ENCODE measurements around the gene RSRP1. TPM values are rescaled to one million over a fixed set of nuclear protein-coding genes. Genes with fewer than 3 reads are reported as not detected.

The RSRP1 gene
- total and polyA plus RNA-seq, 2 donors (not counting 3 experiments of a cell fraction or from before 2014, with no cell fraction given): 50.5 to 99.4 TPM

DNA sequence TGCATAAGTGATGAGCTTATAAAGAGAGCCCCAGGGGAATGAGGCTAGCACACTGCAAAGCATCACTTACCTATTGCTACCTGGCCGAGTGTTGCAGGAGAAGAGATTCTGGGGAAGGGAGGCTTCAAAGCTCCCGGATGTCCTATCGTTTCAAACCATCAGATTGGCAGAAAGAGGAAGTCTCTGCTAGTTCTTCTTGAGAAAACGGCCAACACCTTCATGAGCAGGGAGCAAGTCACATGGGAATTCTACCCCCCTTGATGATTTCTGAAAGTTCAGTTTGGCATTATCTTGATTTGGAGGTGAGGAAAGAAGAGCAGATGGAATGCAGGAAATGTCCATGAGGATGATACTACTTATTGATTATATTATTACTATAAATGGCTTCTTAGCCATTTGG lies 31.1 kb downstream of the RSRP1 start:
- no peaks in the 10 kb centered on the region for H3K4me1 ChIP-seq (ENCODE audit: control insufficient read depth, extremely low read depth, insufficient read depth, low read length)
- H4K20me1 ChIP-seq (replicated peaks; ENCODE audit: control insufficient read depth, extremely low read depth, insufficient read depth, low read length): no peaks in the 10 kb centered on the region
- DNase-seq (ENCODE audit: low read depth, low spot score) (no peak), FAIRE-seq (no peak)
- H3K9me1 ChIP-seq (replicated peaks; ENCODE audit: control insufficient read depth, extremely low read depth, insufficient read depth, low read length): no peaks in the 10 kb centered on the region
- dilution Hi-C loops (cut with MboI; ENCODE audit: extremely low pct_ligation_motif_present, low sequenced_read_pairs) (no loop called here), intact Hi-C loops (cut with micrococcal nuclease) (no loop called here)
- H3K27ac ChIP-seq (ENCODE audit: insufficient read depth, low read depth, low read length): no peak overlapping the region
- no TSS peak for BruUV-seq (replicated peaks)
- no peak overlapping the region for H2AFZ ChIP-seq (ENCODE audit: low read depth, low read length)
- H3K27me3 ChIP-seq (ENCODE audit: control insufficient read depth in 2 of 2, insufficient read depth in 2 of 2, low read length in 2 of 2): no peaks in the 10 kb centered on the region
- H3K4me2 ChIP-seq (ENCODE audit: insufficient read depth, low read length): no peak overlapping the region
- no peaks in the 10 kb centered on the region for H3K9me3 ChIP-seq (replicated peaks; ENCODE audit: control insufficient read depth, insufficient read depth, low read length)
- ChIA-PET POLR2A (interaction anchor here (1.0 kb wide), 1 partner anchor 31 kb away, joined by 3 read pairs; the partner anchor contains the start of gene RSRP1), CTCF (interaction anchor here (1.2 to 1.8 kb wide), 2 partner anchors 9 to 11 kb away, joined by 3 to 7 read pairs; no protein-coding TSS in a partner anchor)
- H3K4me3 ChIP-seq (replicated peaks in 1 of 3; ENCODE audit: insufficient read depth in 1 of 3, low read depth in 1 of 3, low read length in 3 of 3): no peak overlapping the region
- no peaks in the 10 kb centered on the region for H3K79me2 ChIP-seq (ENCODE audit: control insufficient read depth, insufficient read depth, low read length)
- H3K9ac ChIP-seq (replicated peaks; ENCODE audit: extremely low read depth, insufficient read depth, low read length): no peak overlapping the region
- H3K36me3 ChIP-seq (ENCODE audit: control insufficient read depth in 2 of 2, extremely low read depth in 1 of 2, insufficient read depth in 2 of 2, low read length in 2 of 2): no peaks in the 10 kb centered on the region
- TF ChIP-seq GATA2 (IDR thresholded peaks at IDR 0.05; ENCODE audit: insufficient read depth, insufficient read length, low read depth, low read length): no peak
- TF ChIP-seq JUN (IDR thresholded peaks at IDR 0.05; ENCODE audit: borderline replicate concordance, insufficient read depth, insufficient read length, low read depth): no peak
- TF ChIP-seq MYC (IDR thresholded peaks at IDR 0.05; ENCODE audit: low read depth, low read length): no peak
- no peak for TF ChIP-seq FOS (IDR thresholded peaks at IDR 0.05; ENCODE audit: borderline replicate concordance, insufficient read depth, low read length)
- TF ChIP-seq POLR2A (IDR thresholded peaks at IDR 0.05; ENCODE audit: low read depth, low read length): no peak
- TF ChIP-seq, protein P1, sequence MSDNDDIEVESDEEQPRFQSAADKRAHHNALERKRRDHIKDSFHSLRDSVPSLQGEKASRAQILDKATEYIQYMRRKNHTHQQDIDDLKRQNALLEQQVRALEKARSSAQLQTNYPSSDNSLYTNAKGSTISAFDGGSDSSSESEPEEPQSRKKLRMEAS (IDR thresholded peaks at IDR 0.05; ENCODE audit: insufficient read depth, insufficient read length): no peak
- TF ChIP-seq EZH2 (IDR thresholded peaks at IDR 0.05; ENCODE audit: borderline replicate concordance, low read depth, low read length, severe bottlenecking): no peak
- TF ChIP-seq, protein P2, sequence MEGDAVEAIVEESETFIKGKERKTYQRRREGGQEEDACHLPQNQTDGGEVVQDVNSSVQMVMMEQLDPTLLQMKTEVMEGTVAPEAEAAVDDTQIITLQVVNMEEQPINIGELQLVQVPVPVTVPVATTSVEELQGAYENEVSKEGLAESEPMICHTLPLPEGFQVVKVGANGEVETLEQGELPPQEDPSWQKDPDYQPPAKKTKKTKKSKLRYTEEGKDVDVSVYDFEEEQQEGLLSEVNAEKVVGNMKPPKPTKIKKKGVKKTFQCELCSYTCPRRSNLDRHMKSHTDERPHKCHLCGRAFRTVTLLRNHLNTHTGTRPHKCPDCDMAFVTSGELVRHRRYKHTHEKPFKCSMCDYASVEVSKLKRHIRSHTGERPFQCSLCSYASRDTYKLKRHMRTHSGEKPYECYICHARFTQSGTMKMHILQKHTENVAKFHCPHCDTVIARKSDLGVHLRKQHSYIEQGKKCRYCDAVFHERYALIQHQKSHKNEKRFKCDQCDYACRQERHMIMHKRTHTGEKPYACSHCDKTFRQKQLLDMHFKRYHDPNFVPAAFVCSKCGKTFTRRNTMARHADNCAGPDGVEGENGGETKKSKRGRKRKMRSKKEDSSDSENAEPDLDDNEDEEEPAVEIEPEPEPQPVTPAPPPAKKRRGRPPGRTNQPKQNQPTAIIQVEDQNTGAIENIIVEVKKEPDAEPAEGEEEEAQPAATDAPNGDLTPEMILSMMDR (IDR thresholded peaks at IDR 0.05; ENCODE audit: extremely low read depth in 1 of 2, insufficient read depth in 1 of 2, low read depth in 1 of 2, low read length in 2 of 2): no peak
- no peak for TF ChIP-seq POLR2AphosphoS5 (IDR thresholded peaks at IDR 0.05; ENCODE audit: insufficient read depth, low read depth, low read length)

Data from endothelial cell of umbilical vein (primary cell).